GM18870 (cell line): ENCODE data around the gene DOCK6.
"Not testable (repeated sequence)": the region's sequence is repeated elsewhere in the genome, so short reads cannot be mapped to it uniquely, and the experiment has no call there.

Experiments
- ATAC-seq: cut with Tn5 transposase; IDR thresholded peaks from one replicate; pipeline ENCODE4 v1.9.1; 2021; ENCODE audit warnings: moderate library complexity; ENCODE audit not compliant: unreplicated experiment

The DOCK6 gene

GRCh38 chr19:11177592-11177991 is 84.7 kb downstream of the DOCK6 start:
- no peak for ATAC-seq

- no peak for ATAC-seq
Measured at GRCh38 chr19:11176466-11177193, 85.7 kb downstream of the DOCK6 start.

GRCh38 chr19:11175920-11176319 is 86.4 kb downstream of the DOCK6 start:
- ATAC-seq = no peak

DNA sequence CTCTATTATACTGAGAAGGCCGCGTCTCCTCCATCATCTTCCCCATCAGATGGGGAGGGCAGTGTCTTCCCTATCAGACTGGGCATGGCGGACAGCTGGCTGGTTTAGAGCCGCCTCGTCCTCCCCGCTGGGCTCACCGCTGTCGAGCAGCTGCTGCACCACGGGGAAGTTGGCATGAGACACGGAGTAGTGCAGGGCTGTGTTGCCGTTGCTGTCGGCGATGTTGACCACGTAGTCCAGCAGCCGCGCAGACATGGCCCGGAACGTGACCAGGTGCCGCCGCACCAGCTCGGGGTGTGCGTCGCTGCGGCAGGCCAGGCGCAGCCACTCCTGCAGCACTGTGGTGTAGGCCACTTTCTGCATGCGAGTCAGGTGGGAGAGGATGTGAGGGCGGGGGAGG is 88.0 kb downstream of the DOCK6 start:
- ATAC-seq = no peak

DNA sequence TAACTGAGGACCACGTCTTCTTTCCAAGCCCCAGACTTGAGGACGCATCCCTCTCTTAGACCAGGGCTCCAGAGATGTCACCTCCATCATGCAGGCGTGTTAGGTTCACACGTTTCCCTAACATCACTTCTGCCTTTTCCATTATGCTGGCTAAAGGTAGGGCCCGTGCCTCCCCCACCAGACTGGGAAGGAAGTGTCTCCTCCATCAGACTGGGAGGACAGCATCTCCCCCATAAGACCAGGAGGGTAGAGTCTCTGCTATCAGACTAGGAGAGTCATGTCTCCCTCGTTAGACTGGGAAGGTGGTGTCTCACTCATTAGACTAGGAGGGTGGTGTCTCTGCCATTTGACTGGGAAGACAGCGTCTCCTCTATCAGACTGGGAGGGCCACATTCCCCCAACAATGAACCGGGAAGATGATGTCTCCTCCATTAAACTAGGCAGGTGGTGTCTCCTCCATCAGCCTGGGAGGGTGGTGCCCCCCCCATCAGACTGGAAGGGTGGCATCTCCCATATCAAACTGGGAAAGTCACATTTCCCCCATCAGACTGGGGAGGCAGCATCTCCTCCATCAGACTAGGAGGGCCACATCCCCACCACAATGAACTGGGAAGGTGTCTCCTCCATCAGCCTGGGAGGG is 88.7 kb downstream of the DOCK6 start:
- ATAC-seq = no peak

GRCh38 chr19:11172576-11172975 is 89.7 kb downstream of the DOCK6 start:
- no peak for ATAC-seq

- ATAC-seq = no peak
Measured at GRCh38 chr19:11171144-11171543, 91.2 kb downstream of the DOCK6 start.

- no peak for ATAC-seq
Measured at GRCh38 chr19:11169896-11170678, 92.2 kb downstream of the DOCK6 start.

DNA sequence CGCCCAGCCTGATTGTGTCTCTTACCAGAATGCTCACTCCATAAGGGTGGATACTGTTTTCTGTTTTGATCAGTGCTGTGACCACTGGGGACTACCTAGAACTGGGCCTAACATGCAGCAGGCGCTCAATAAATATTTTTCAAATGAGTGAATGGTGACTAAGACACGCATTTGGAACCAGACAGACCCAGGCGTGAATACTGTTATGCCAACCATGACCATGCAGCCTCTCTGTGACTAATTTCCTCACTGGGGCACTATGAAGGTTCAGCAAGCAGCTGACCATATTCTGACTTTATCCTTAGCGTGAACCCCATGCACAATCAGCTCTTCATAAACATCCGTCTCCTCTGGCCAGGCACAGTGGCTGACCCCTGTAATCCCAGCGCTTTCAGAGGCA is 93.8 kb downstream of the DOCK6 start:
- ATAC-seq = no peak

DNA sequence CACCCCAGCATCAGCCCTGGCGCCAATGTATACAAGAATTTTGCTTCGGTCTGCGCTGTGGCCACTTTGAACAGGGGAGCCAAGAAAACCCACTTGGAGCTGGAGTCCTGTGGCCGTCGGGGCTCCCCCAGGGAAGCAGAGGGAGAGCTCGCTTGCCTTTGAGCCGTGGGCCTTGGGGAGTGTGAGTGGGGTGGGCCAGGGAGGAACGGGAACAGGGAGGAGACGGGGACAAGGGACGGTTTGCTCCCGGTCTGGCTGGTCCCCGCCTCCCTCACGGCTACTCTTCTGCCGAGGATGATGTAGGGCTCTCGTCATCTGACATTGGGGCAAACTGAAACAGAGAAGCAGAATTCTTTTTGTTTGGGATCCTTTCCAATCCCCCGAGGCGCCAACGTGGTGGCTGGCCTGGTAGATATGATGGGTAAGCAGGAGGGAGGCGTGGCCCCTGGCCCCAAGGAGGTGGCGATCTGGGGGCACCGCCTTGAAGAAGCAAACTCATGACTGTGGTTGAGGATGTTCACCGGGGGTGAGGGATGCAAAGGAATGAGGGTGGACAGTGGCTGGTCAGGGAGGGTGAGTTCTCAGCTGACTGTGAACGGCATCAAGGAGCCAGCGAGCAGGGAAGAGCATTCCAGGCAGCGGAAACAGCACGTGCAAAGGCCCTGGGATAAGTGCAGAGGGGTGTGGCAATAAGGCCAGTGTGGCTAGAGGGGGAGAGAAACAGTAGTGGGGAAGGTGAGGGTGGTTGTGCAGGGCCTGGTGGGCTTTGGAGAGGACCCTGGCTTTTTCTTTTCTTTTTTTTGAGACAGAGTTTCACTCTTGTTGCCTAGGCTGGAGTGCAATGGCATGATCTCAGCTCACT is 95.8 kb downstream of the DOCK6 start:
- ATAC-seq = no peak

DNA sequence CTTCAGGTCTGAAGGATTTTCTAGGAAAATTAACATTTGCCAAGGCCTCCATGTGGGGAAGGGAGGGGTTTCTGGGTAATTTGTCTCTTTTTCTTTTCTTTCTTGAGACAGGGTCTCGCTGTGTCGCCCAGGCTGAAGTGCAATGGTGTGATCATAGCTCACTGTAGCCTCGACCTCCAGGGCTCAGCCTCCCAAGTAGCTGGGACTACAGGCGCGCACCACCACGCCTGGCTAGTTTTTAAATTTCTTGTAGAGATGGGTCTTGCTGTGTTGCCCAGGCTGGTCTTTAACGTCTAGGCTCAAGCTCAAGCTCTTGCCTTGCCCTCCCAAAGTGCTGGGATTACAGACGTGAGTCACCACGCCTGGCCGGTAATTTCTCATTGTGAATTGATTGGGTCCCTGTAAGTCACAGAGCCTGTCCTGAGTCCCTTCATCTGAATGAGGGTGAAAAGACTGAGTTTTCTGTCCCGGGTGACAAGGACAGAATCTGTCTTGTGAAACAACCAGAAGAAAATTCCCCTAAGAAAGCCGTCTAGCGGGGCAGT is 96.8 kb downstream of the DOCK6 start:
- no peak for ATAC-seq

DNA sequence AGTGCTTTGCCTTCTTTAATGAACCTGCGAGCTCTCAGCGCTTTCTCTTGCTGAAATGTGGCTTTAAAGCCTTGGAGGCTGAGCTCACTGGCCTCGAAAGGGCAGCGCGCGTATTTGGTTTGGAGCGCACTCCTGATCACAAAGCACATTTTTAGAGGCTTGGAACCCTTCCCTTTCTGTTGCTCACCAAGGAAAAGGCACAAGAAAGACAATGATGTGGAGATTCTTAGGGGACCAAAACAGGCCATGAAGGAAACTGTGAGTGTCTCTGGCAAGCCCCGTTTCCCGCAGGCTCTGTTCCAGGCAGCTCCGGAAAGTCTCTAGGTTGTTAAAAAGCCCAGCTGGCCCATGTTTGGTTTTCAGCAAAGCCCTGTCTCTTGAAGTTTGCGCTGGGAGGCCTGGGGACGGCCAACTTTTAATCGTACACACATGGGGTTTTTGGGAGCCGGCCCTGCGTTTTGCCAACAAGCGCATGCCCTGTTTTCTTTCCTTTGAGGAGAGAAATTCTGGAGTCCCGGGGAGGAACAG is 97.4 kb downstream of the DOCK6 start:
- ATAC-seq = no peak

- ATAC-seq = no peak
Measured at GRCh38 chr19:11164296-11164695, 98.0 kb downstream of the DOCK6 start.

DNA sequence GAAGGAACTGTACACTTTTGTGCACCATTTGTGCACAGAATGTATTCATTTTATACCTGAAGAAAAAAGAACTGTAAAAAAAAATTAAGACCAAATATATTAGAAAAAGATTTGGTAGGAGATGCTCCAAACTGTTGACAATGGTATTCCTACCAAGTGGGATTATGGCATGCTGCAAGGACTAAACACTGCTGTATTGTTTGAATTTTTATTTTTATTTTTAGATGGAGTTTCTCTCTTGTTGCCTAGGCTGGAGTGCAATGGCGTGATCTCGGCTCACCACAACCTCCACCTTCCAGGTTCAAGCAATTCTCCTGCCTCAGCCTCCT is 101.9 kb downstream of the DOCK6 start:
- ATAC-seq = not testable (repeated sequence)

DNA sequence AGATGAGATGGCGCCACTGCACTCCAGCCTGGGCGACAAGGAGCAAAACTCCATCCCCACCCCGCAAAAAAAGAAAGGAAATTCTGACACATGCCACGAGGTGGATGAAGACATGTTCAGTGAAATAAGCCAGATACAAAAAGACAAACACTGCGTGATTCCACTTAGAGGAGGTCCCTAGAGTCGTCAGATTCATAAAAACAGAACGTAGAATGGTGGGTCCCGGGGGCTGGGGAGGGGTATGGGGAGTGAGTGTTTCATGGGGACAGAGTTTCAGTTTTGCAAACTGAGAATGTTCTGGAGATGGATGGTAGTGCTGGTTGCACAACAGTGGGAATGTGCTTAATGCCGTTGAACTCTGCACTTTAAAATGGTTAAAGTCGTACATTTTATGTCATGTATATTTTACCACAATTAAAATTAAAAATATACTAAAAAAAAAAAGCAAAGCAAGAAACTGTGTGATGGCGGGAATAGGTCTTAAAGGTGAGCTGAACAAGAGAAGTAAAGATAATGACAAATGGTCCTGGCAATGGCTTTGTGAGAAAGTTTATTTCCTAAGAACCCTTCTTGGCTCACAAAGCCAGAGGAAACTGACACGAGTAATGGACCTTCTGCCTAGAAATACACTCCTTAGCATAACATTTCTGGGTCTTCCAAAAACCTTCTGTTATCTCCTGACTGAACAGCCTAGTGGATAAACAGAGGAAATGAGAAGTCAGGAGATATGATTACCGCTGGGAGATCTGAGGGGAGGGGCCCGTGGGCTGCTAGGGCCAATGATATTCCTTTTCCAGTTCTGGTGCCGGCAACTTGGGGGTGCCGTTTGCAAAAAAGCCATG is 102.5 kb downstream of the DOCK6 start:
- ATAC-seq = no peak

GRCh38 chr19:11155373-11156120 is 106.8 kb downstream of the DOCK6 start, which contains the start of gene SPC24:
SPC24 (minus strand) TSS chr19:11155782; CDS start chr19:11155776, 6 bp downstream.
- peak; percentile 98 for ATAC-seq

DNA sequence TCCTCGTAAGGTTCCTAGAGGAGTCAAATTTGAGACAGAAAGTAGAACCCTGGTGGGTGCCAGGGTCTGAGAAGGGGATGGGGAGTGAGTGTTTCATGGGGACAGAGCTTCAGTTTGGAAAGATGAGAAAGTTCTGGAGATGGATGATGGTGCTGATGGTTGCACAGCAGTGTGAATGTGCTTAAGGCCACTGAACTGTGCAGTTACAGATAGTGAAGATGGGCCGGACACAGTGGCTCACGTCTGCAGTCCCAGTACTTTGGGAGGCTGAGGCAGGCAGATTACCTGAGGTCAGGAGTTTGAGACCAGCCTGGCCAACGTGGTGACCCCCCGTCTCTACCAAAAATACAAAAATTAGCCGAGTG is 107.7 kb downstream of the DOCK6 start:
- ATAC-seq = no peak

GRCh38 chr19:11152318-11153062 is 109.8 kb downstream of the DOCK6 start:
- no peak for ATAC-seq
